Ishikawa (cell line): ENCODE results near the gene MAPK1IP1L.

Source experiments
- CEBPB ChIP-seq: IDR thresholded peaks from 2 replicates; pipeline ENCODE4 v1.6.1; 2012
- CREB1 ChIP-seq: IDR thresholded peaks from 2 replicates; pipeline ENCODE4 v1.6.1; 2012; ENCODE audit warnings: low read depth
- EGR1 ChIP-seq: IDR thresholded peaks from 2 replicates; pipeline ENCODE4 v1.6.1; 2012
- EP300 ChIP-seq: IDR thresholded peaks from 2 replicates; pipeline ENCODE4 v1.6.1; 2012; ENCODE audit warnings: borderline replicate concordance
- FOXM1 ChIP-seq: IDR thresholded peaks from 2 replicates; pipeline ENCODE4 v1.6.1; 2012; ENCODE audit warnings: low read depth, borderline replicate concordance
- NFIC ChIP-seq: IDR thresholded peaks from 2 replicates; pipeline ENCODE4 v1.6.1; 2012
- RAD21 ChIP-seq: IDR thresholded peaks from 2 replicates; pipeline ENCODE4 v1.6.1; 2012; ENCODE audit warnings: low read depth
- TAF1 ChIP-seq: IDR thresholded peaks from 2 replicates; pipeline ENCODE4 v1.6.1; 2012; ENCODE audit warnings: low read depth, mild to moderate bottlenecking
- TCF12 ChIP-seq: IDR thresholded peaks from 2 replicates; pipeline ENCODE4 v1.6.1; 2012; ENCODE audit warnings: low read depth
- TEAD4 ChIP-seq: IDR thresholded peaks from 2 replicates; pipeline ENCODE4 v1.6.1; 2012
- YY1 ChIP-seq: IDR thresholded peaks from 2 replicates; pipeline ENCODE4 v1.6.1; 2012; ENCODE audit warnings: low read depth
- ZBTB7A ChIP-seq: IDR thresholded peaks from 2 replicates; pipeline ENCODE4 v1.6.1; 2012; ENCODE audit warnings: low read depth
- TF ChIP-seq, protein P1 (sequence below): IDR thresholded peaks from 2 replicates; pipeline ENCODE4 v1.6.1; 2012; ENCODE audit warnings: low read depth, mild to moderate bottlenecking
- TF ChIP-seq, protein P2 (sequence below): IDR thresholded peaks from 2 replicates; pipeline ENCODE4 v1.6.1; 2012
- TF ChIP-seq, protein P3 (sequence below): IDR thresholded peaks from 2 replicates; pipeline ENCODE4 v1.6.1; 2012

MAPK1IP1L gene

DNA sequence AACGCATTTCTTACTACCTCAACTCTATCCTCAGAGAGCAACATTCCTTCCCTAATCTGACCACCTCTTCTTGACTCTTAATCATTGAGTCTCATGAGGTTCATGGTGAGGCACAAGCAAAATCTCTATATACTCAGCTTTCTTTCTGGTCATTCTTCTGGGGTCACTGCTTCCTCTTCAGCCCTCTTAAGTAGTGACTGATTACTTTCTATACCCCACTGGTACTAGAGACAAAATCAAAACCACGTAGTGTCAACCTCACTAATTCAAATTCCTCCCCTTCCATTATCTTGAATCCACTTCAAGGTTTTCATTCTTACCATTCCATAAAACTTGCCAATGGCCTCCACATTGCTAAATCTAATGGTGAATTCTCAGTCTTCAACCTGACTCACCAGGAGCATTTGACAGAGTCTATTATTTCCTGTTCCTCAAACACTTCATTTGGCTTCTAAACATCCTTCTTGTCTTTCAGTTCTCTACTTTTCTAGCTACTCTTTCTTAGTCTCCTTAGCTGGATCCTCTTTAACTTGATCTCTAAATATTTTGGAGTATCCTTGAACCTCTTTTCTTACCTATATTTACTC, 31.4 kb upstream of the MAPK1IP1L start:
- TF ChIP-seq ZBTB7A, result no peak
- TF ChIP-seq, protein P1, sequence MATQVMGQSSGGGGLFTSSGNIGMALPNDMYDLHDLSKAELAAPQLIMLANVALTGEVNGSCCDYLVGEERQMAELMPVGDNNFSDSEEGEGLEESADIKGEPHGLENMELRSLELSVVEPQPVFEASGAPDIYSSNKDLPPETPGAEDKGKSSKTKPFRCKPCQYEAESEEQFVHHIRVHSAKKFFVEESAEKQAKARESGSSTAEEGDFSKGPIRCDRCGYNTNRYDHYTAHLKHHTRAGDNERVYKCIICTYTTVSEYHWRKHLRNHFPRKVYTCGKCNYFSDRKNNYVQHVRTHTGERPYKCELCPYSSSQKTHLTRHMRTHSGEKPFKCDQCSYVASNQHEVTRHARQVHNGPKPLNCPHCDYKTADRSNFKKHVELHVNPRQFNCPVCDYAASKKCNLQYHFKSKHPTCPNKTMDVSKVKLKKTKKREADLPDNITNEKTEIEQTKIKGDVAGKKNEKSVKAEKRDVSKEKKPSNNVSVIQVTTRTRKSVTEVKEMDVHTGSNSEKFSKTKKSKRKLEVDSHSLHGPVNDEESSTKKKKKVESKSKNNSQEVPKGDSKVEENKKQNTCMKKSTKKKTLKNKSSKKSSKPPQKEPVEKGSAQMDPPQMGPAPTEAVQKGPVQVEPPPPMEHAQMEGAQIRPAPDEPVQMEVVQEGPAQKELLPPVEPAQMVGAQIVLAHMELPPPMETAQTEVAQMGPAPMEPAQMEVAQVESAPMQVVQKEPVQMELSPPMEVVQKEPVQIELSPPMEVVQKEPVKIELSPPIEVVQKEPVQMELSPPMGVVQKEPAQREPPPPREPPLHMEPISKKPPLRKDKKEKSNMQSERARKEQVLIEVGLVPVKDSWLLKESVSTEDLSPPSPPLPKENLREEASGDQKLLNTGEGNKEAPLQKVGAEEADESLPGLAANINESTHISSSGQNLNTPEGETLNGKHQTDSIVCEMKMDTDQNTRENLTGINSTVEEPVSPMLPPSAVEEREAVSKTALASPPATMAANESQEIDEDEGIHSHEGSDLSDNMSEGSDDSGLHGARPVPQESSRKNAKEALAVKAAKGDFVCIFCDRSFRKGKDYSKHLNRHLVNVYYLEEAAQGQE, result no peak
- no peak for TF ChIP-seq CREB1
- TF ChIP-seq TEAD4, result no peak
- TF ChIP-seq YY1, result no peak
- TF ChIP-seq NFIC, result no peak

DNA sequence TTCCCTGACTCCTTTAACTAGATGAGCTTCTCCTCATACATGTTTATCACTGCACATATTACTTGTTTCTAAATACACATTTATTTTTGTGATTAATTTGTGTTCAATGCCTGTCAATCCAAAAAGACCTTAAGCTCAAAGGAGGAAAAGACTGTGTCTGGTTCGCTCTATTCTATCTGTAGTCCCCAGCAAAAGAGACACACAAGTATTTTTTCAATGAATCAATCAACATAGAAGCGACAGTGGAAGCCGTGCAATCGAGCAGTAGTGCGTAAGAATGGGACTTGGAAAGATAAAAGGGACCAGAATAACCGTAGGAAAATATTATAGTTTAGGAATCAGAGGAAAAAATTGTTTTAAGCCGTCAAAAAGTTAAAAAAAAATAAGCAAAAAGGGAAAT, 25.5 kb upstream of the MAPK1IP1L start:
- no peak for TF ChIP-seq ZBTB7A
- TF ChIP-seq TCF12, result no peak
- TF ChIP-seq, protein P1, result no peak
- no peak for TF ChIP-seq CREB1
- TF ChIP-seq, protein P2, sequence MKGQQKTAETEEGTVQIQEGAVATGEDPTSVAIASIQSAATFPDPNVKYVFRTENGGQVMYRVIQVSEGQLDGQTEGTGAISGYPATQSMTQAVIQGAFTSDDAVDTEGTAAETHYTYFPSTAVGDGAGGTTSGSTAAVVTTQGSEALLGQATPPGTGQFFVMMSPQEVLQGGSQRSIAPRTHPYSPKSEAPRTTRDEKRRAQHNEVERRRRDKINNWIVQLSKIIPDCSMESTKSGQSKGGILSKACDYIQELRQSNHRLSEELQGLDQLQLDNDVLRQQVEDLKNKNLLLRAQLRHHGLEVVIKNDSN, result no peak
- TF ChIP-seq EGR1, result no peak
- no peak for TF ChIP-seq EP300
- no peak for TF ChIP-seq RAD21
- no peak for TF ChIP-seq FOXM1
- no peak for TF ChIP-seq CEBPB
- TF ChIP-seq TAF1, result no peak
- TF ChIP-seq TEAD4, result no peak
- no peak for TF ChIP-seq YY1
- TF ChIP-seq NFIC, result no peak
- TF ChIP-seq, protein P3, sequence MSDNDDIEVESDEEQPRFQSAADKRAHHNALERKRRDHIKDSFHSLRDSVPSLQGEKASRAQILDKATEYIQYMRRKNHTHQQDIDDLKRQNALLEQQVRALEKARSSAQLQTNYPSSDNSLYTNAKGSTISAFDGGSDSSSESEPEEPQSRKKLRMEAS, result no peak

DNA sequence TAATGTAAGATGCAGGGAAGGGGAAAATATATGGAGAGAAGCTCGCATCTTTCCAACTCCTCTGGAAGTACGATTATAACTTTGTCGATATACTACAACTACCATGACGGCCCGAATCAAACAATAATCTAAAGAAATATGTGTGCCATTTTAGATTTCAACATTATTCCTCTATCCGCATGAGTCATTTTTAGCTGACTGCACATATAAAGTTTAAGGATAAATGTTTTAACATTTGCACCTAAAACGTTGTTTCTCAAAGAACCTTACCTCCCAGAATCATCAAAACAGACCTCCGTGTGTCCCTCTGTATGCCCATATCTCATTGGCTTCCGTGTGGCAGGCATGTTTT, 25.0 kb upstream of the MAPK1IP1L start:
- TF ChIP-seq EGR1 (no peak), YY1 (no peak), TCF12 (no peak), CEBPB (no peak), TEAD4 (no peak), FOXM1 (no peak)
- TF ChIP-seq, protein P3, result no peak
- TF ChIP-seq, protein P2, result no peak

DNA sequence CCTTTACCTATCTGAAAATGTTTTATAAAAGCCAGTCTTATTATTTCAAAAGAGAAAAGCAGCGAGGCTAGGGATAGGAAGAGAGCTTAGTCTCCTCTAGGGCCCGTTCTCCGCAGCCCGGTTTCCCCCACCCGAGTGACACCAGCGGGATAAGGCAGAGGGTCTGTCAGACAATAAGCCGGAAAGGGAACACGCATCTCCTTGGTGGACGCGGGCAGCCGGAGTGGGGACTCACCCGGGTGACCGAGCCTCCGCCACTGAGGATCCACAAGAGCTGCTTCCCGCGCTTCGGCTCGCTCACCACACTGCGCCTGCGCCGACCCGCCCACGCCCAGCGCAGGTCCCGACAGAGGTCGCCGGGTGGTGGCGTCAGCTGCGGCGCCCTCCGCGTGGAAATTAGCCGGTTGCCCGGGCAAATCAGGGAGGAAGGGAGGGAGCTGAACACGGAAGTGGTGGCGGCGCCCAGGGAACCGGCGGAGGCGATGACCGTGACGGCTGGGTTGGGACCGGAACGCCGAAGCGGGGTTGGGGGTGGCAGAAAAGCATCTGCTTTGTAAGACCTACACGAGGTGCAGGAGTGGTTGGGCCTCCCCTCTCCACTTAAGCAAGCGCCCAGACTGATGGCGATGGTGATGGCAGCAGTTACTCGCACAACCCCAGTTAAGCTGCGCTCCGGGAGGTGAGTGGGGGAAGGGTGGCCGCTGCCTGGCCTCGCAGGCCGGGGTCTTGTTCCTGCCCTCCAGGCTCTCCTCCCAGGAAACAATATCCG, 24.5 kb upstream of the MAPK1IP1L start, which contains the start of the genes SOCS4 and WDHD1:
TSS of gene SOCS4 (plus strand) at position 444 of the 769 bp plus-strand sequence. CDS start 15,806 bp downstream, outside the sequence.
TSS of gene WDHD1 (minus strand) at position 307 of the 769 bp plus-strand sequence. CDS start 312 bp downstream, outside the sequence.
- peak; percentile 93 for TF ChIP-seq CREB1
- peak; percentile 93 for TF ChIP-seq TAF1
- TF ChIP-seq, protein P3, result peak; percentile 94
- TF ChIP-seq FOXM1, result no peak
- TF ChIP-seq, protein P2, result no peak
- peak; percentile 59; the same call in 1 of the 2 replicates for TF ChIP-seq TCF12
- TF ChIP-seq, protein P1, result peak; percentile 5; the same call in 1 of the 2 replicates
- TF ChIP-seq EGR1, result peak; percentile 98
- 0 out of 2 replicates have a peak, but pooled peaks have one; percentile 20 for TF ChIP-seq YY1
- TF ChIP-seq NFIC, result no peak
- 0 out of 2 replicates have a peak, but pooled peaks have one; percentile 30 for TF ChIP-seq ZBTB7A
